ENCODE data around the gene IFNA16.
"Not testable (repeated sequence)": the region's sequence is repeated elsewhere in the genome, so short reads cannot be mapped to it uniquely, and the experiment has no call there.

IFNA16 gene

GRCh38 chr9:21239911-21240310 lies 22.8 kb upstream of the IFNA16 start, which contains the start of gene IFNA14:
Gene IFNA14 (minus strand): TSS chr9:21240005. CDS start chr9:21239935, 70 bp downstream.
- DNase-seq (ENCODE audit: low read depth) = no peak
- TF ChIP-seq, protein P1, sequence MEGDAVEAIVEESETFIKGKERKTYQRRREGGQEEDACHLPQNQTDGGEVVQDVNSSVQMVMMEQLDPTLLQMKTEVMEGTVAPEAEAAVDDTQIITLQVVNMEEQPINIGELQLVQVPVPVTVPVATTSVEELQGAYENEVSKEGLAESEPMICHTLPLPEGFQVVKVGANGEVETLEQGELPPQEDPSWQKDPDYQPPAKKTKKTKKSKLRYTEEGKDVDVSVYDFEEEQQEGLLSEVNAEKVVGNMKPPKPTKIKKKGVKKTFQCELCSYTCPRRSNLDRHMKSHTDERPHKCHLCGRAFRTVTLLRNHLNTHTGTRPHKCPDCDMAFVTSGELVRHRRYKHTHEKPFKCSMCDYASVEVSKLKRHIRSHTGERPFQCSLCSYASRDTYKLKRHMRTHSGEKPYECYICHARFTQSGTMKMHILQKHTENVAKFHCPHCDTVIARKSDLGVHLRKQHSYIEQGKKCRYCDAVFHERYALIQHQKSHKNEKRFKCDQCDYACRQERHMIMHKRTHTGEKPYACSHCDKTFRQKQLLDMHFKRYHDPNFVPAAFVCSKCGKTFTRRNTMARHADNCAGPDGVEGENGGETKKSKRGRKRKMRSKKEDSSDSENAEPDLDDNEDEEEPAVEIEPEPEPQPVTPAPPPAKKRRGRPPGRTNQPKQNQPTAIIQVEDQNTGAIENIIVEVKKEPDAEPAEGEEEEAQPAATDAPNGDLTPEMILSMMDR (conservative IDR thresholded peaks at IDR 0.05; ENCODE audit: low read length) = no peak
- H3K4me3 ChIP-seq (ENCODE audit: low read length) = no peak within 1 kb of the TSS

DNA sequence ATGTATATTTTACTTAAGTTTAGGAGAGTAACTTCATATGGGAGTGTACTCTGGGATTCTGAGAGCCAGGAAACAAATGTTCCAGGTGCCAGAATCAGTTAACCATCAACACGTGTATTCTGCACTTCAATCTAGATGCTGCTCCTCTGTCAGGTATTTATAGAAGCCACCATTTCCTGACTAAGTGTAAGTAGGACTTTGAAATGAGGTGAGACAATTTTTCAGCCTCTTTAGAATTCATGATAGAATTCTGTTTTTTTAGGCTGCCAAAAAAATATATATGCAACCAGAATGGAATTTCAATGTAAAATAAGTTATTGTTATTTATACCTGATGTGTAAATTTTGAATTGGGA lies 19.2 kb upstream of the IFNA16 start:
- not testable (repeated sequence) for DNase-seq (ENCODE audit: low read depth)

GRCh38 chr9:21235468-21236359 lies 18.6 kb upstream of the IFNA16 start:
- TF ChIP-seq, protein P1 (conservative IDR thresholded peaks at IDR 0.05; ENCODE audit: low read length) = peak; percentile 62
- H3K4me3 ChIP-seq (ENCODE audit: low read length) = not testable (repeated sequence)
- peak; percentile 44 for DNase-seq (ENCODE audit: low read depth)

More for the DNA sequence above, 19.2 kb upstream of the IFNA16 start:
- H3K4me3 ChIP-seq (ENCODE audit: low read length) = not testable (repeated sequence)

DNA sequence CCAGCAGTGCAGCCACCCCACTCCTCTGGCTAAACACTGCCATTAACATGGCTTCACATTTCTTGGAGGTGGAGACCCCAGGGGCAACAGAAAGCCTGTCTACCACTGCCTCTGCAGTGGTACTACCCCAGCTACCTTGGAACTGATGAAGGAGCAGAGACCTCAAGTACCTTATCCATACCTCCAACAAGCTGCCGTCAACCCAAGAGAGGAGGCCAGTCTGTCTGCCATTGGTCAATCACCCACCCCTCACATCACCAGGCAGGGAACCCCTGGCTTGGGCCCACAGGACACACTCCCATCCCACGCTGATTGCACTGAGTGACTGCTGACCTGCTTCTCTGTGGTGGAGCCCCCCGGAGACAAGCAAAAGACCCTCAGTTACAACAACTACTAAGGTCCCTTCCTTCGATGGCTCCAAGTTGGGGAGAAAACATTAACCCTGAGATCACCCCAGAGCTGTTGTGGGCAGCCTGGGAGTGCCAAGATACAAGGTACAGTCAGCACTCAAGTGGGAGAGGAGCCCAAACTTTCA lies 17.1 kb upstream of the IFNA16 start:
- TF ChIP-seq, protein P1 (conservative IDR thresholded peaks at IDR 0.05; ENCODE audit: low read length) = no peak
- no peak for DNase-seq (ENCODE audit: low read depth)
- H3K4me3 ChIP-seq (ENCODE audit: low read length) = no peak overlapping the region

DNA sequence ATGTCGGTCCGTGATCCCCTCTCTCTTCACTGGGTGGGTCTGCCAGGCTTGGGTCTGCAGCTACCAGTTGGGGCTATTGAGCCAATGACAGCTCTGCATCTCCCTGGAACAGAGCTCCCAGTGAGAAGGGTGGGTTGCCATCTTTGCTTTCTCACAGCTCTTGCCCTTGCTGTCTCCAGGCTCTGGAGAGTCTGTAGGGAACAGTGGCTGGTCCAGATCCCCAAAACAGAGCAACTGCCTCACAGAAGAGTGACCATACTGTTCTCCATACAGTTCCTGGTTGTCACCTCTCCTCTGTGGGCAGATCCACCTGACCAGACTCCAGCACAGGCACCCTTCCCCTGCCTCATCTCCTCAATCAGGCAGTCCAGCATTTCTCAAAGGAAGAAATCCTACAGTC lies 16.1 kb upstream of the IFNA16 start:
- no peak for DNase-seq (ENCODE audit: low read depth)
- H3K4me3 ChIP-seq (ENCODE audit: low read length) = no peak overlapping the region
- TF ChIP-seq, protein P1 (conservative IDR thresholded peaks at IDR 0.05; ENCODE audit: low read length) = no peak

GRCh38 chr9:21228122-21228521 lies 11.0 kb upstream of the IFNA16 start, which contains the start of gene IFNA17:
Gene IFNA17 (minus strand): TSS chr9:21228222. CDS start chr9:21228173, 49 bp downstream.
- DNase-seq (ENCODE audit: low read depth) = no peak
- no peak within 1 kb of the TSS for H3K4me3 ChIP-seq (ENCODE audit: low read length)
- TF ChIP-seq, protein P1 (conservative IDR thresholded peaks at IDR 0.05; ENCODE audit: low read length) = no peak

GRCh38 chr9:21213411-21214326 lies 3.4 kb downstream of the IFNA16 start:
- TF ChIP-seq, protein P1 (conservative IDR thresholded peaks at IDR 0.05; ENCODE audit: low read length) = peak; percentile 44
- not testable (repeated sequence) for H3K4me3 ChIP-seq (ENCODE audit: low read length)
- DNase-seq (ENCODE audit: low read depth) = peak; percentile 2

- H3K4me3 ChIP-seq (ENCODE audit: low read length); DNase-seq (ENCODE audit: low read depth): not testable (repeated sequence)
Observed at GRCh38 chr9:21212160-21212559, 5.0 kb downstream of the IFNA16 start.

- not testable (repeated sequence) for H3K4me3 ChIP-seq (ENCODE audit: low read length); DNase-seq (ENCODE audit: low read depth)
Observed at GRCh38 chr9:21210782-21211181, 6.3 kb downstream of the IFNA16 start.
